ENCODE results near the gene RPTOR.

The RPTOR gene

GRCh38 chr17:80779336-80779735 is 234.7 kb downstream of the RPTOR start:
- no peak for TF ChIP-seq CTCF (IDR thresholded peaks at IDR 0.05; ENCODE audit: low read depth, low read length, missing control alignments)
- no peak for DNase-seq (ENCODE audit: low read depth)
- H3K4me3 ChIP-seq (ENCODE audit: low read depth, low read length) = no peak overlapping the region

- no peak for TF ChIP-seq CTCF (IDR thresholded peaks at IDR 0.05; ENCODE audit: low read depth, low read length, missing control alignments)
- DNase-seq (ENCODE audit: low read depth) = no peak
- no peak overlapping the region for H3K4me3 ChIP-seq (ENCODE audit: low read depth, low read length)
Observed at GRCh38 chr17:80779961-80780380, 235.3 kb downstream of the RPTOR start.

GRCh38 chr17:80780381-80781198 is 236.0 kb downstream of the RPTOR start:
- peak overlapping the region; percentile 29 for H3K4me3 ChIP-seq (ENCODE audit: low read depth, low read length)
- TF ChIP-seq CTCF (IDR thresholded peaks at IDR 0.05; ENCODE audit: low read depth, low read length, missing control alignments) = no peak
- DNase-seq (ENCODE audit: low read depth) = peak; percentile 83

- no peak for TF ChIP-seq CTCF (IDR thresholded peaks at IDR 0.05; ENCODE audit: low read depth, low read length, missing control alignments)
- peak overlapping the region; percentile 29; the same call in 1 of the 2 replicates for H3K4me3 ChIP-seq (ENCODE audit: low read depth, low read length)
- no peak for DNase-seq (ENCODE audit: low read depth)
Observed at GRCh38 chr17:80781211-80781610, 236.6 kb downstream of the RPTOR start.

GRCh38 chr17:80781807-80782277 is 237.2 kb downstream of the RPTOR start:
- DNase-seq (ENCODE audit: low read depth) = no peak
- TF ChIP-seq CTCF (IDR thresholded peaks at IDR 0.05; ENCODE audit: low read depth, low read length, missing control alignments) = no peak
- no peak overlapping the region for H3K4me3 ChIP-seq (ENCODE audit: low read depth, low read length)

- no peak for TF ChIP-seq CTCF (IDR thresholded peaks at IDR 0.05; ENCODE audit: low read depth, low read length, missing control alignments)
- H3K4me3 ChIP-seq (ENCODE audit: low read depth, low read length) = no peak overlapping the region
Observed at GRCh38 chr17:80782536-80783427, 238.1 kb downstream of the RPTOR start.

More at GRCh38 chr17:80782536-80783427, 238.1 kb downstream of the RPTOR start:
- no peak for DNase-seq (ENCODE audit: low read depth)

Measured in GM12864 (cell line).